Large intestine (tissue), 3 donors: ENCODE results near the gene ATP6V1G1. TPM values are rescaled to one million over a fixed set of nuclear protein-coding genes. Genes with fewer than 3 reads are reported as not detected.

Experiments used
- DNase-seq, 2 donors: peaks; one replicate each; pipeline versions ENCODE4 v3.0.0 to v3.0.0-alpha.2; 2013
- H3K27ac ChIP-seq: one replicate; pipeline ENCODE4 v1.5.1; 2013; ENCODE audit warnings: low read length
- H3K27me3 ChIP-seq: 2 replicates; pipeline ENCODE4 v1.6.1; 2013; ENCODE audit warnings: low read length; ENCODE audit not compliant: control insufficient read depth, insufficient read depth
- H3K36me3 ChIP-seq: 2 replicates; pipeline ENCODE4 v1.6.1; 2013; ENCODE audit warnings: low read length; ENCODE audit not compliant: control insufficient read depth, insufficient read depth
- H3K4me1 ChIP-seq: one replicate; pipeline ENCODE4 v1.6.1; 2013; ENCODE audit warnings: low read length; ENCODE audit not compliant: control insufficient read depth, insufficient read depth
- H3K4me3 ChIP-seq: one replicate; pipeline ENCODE4 v1.5.1; 2013; ENCODE audit warnings: low read length
- H3K9me3 ChIP-seq: one replicate; pipeline ENCODE4 v1.6.1; 2013; ENCODE audit warnings: mild to moderate bottlenecking, low read depth, low read length, moderate library complexity; ENCODE audit not compliant: control insufficient read depth
- WGBS: methylation state at CpG from one replicate; pipeline ENCODE4 v1.1.5; 2013; ENCODE audit warnings: low lambda C conversion rate; ENCODE audit not compliant: insufficient coverage; 5-methylcytosine and 5-hydroxymethylcytosine counted together
- polyA plus RNA-seq: library from polyadenylated mRNA; unstranded; fragments of 120-200 nt; gene quantifications from one replicate; pipeline ENCODE4 v1.2.1, GENCODE V29; 2013

ATP6V1G1 gene
- polyA plus RNA-seq, 1 donor: 148 TPM

DNA sequence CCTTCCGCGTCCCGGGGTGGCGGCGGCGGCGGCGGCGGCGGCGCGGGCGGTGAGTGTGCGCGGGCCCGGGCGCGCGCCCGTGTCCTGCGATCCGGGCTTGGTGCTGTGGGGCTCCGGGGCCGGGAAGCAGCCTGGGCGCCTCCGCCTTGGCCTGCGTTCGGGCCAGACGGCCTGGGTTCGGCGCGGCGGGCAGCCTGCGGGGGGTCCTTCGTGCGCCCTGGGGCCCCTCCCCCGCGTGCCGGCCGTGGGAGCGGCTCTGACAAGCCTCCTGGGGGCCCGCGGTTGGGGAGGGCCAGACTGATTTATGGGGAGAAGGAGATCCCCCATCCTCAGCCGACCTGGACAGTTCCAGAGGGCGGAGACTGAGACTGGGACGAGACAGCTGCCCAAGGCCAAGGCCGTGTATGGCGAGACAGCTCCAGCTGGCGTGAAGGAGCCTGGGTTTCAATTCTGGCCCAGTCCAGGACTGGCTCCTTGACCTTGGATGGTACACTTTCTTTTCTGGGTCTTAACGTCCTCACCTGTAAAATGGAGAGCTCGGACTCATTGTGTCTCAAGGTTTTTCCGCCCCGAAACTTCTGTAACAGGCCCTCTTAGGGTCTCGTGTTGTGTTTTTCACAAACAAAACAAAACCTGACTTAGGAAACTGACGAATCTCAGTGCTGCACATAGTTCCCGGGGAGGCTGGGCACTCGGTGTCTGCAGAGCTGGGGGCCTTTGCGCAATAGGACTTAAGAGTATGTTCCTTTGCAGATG is 24.1 kb downstream of the ATP6V1G1 start:
- Histone ChIP-seq H3K4me3 (peak overlapping the region; percentile 64), H3K36me3 (no peaks in the 10 kb centered on the region), H3K9me3 (no peaks in the 10 kb centered on the region), H3K27me3 (no peaks in the 10 kb centered on the region), H3K27ac (peak overlapping the region; percentile 75), H3K4me1 (peaks cover 9% of the 10 kb centered on the region)
- 6% methylated on average over 2 of the region's 58 CpGs for WGBS
- DNase-seq: peak; percentile 30 to 80

DNA sequence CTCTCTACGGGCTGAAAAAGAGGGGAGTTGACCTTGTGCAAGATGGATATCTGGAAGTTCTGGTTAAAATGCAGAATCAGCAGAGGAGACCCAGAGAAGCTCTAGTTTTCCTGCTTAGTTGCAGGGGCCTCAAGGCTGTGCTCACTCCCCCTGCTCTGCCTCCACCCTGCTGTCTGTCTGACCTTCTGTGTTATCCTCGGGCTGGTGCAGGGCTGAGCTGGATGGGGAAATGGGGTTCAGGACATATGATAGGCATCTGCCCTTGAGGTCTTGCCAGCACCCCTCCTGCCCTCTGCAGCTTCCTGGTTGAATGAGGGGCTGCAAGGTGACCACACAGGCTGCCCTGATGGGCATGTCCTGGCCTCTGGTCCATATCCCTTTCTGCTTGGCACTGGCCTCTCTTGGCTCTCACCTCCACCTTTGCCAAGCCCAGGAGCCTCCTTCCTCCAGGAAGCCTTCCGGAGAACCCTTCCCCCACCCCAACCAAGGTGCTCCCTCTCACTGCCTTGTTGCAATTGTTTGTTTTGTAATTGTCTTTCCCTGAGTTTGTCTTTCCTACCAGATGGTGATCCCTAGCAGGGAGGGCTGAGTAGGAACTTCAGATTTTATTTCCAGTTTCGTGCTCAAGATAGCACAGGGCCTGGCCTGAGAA is 24.8 kb downstream of the ATP6V1G1 start:
- DNase-seq: no peak
- H3K27ac ChIP-seq: peak overlapping the region; percentile 75
- no peaks in the 10 kb centered on the region for H3K9me3 ChIP-seq
- no CpG with 5 or more reads among the region's 4 CpGs for WGBS
- peak overlapping the region; percentile 64 for H3K4me3 ChIP-seq
- H3K27me3 ChIP-seq: no peaks in the 10 kb centered on the region
- H3K4me1 ChIP-seq: peaks cover 9% of the 10 kb centered on the region
- H3K36me3 ChIP-seq: no peaks in the 10 kb centered on the region

GRCh38 chr9:114613087-114613486 is 25.5 kb downstream of the ATP6V1G1 start:
- H3K4me3 ChIP-seq: no peak overlapping the region
- WGBS: no CpG with 5 or more reads among the region's 7 CpGs
- peaks cover 9% of the 10 kb centered on the region for H3K4me1 ChIP-seq
- no peak overlapping the region for H3K27ac ChIP-seq
- no peaks in the 10 kb centered on the region for H3K9me3 ChIP-seq
- H3K36me3 ChIP-seq: peaks cover under 1% of the 10 kb centered on the region
- no peaks in the 10 kb centered on the region for H3K27me3 ChIP-seq
- no peak for DNase-seq

DNA sequence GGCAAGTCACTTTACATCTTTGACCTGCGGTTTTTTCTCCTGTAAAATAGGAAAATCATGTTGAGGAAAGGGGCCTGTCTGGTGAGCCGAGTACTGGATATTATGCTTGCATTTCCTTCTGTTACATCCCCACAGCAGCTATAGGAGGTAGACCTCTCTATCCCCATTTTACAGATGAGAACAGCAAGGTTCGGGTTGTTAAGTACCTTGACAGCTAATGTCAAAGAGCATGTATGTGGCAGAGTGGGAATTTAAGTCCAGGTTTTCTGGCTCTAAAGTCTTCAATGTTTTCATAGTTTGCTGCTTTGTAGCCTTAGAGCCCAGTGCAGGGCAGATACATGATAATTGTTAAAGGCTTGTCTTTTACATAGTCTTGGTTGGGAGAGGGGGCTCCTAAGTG is 26.4 kb downstream of the ATP6V1G1 start:
- Histone ChIP-seq H3K27ac (no peak overlapping the region), H3K4me1 (peaks cover 9% of the 10 kb centered on the region), H3K9me3 (no peaks in the 10 kb centered on the region), H3K36me3 (peaks cover 3% of the 10 kb centered on the region), H3K27me3 (no peaks in the 10 kb centered on the region), H3K4me3 (no peak overlapping the region)
- no CpG with 5 or more reads among the region's 3 CpGs for WGBS
- no peak for DNase-seq

DNA sequence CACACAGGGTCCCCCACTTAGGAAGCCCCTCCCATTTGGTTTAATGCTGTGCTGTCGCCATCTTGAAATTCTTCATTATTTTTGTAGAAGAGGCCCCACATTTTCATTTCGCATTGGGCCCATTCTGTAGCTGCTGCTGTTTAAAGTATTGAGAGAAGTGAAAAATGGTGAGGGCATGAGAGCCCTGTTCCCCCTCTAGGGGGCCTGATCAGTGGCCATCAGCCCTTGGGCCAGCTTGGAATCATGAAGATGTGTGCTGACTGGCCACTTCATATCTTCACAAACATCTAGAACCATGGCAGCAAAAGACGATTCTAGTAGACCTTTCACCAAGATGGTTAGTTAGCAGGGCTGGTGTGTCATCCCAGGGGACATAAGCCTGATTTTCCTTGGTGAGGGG is 26.8 kb downstream of the ATP6V1G1 start:
- Histone ChIP-seq H3K4me3 (no peak overlapping the region), H3K36me3 (peaks cover 4% of the 10 kb centered on the region), H3K9me3 (no peaks in the 10 kb centered on the region), H3K27me3 (no peaks in the 10 kb centered on the region), H3K27ac (no peak overlapping the region), H3K4me1 (peaks cover 9% of the 10 kb centered on the region)
- DNase-seq: no peak
- no CpG with 5 or more reads among the region's 3 CpGs for WGBS

GRCh38 chr9:114616684-114617520 is 29.3 kb downstream of the ATP6V1G1 start:
- peaks cover 6% of the 10 kb centered on the region for H3K36me3 ChIP-seq
- DNase-seq: no peak
- no peak overlapping the region for H3K4me3 ChIP-seq
- WGBS: no CpG with 5 or more reads among the region's 4 CpGs
- no peaks in the 10 kb centered on the region for H3K9me3 ChIP-seq
- peaks cover 8% of the 10 kb centered on the region for H3K4me1 ChIP-seq
- no peaks in the 10 kb centered on the region for H3K27me3 ChIP-seq
- H3K27ac ChIP-seq: no peak overlapping the region

- H3K4me3 ChIP-seq: no peak overlapping the region
- no peak for DNase-seq
- no peak overlapping the region for H3K27ac ChIP-seq
- peaks cover 6% of the 10 kb centered on the region for H3K36me3 ChIP-seq
- no peaks in the 10 kb centered on the region for H3K27me3 ChIP-seq
- no peaks in the 10 kb centered on the region for H3K4me1 ChIP-seq
- no peaks in the 10 kb centered on the region for H3K9me3 ChIP-seq
- WGBS: no CpG with 5 or more reads among the region's 13 CpGs
Observed at GRCh38 chr9:114619191-114619761, 31.7 kb downstream of the ATP6V1G1 start.

GRCh38 chr9:114621561-114621960 is 34.0 kb downstream of the ATP6V1G1 start:
- no peaks in the 10 kb centered on the region for H3K27me3 ChIP-seq
- H3K9me3 ChIP-seq: no peaks in the 10 kb centered on the region
- H3K4me3 ChIP-seq: no peak overlapping the region
- H3K4me1 ChIP-seq: no peaks in the 10 kb centered on the region
- DNase-seq: no peak
- peaks cover 8% of the 10 kb centered on the region for H3K36me3 ChIP-seq
- H3K27ac ChIP-seq: no peak overlapping the region
- WGBS: no CpG with 5 or more reads among the region's 7 CpGs

GRCh38 chr9:114621975-114622609 is 34.5 kb downstream of the ATP6V1G1 start:
- H3K4me3 ChIP-seq: no peak overlapping the region
- no peaks in the 10 kb centered on the region for H3K9me3 ChIP-seq
- no peak for DNase-seq
- H3K27me3 ChIP-seq: no peaks in the 10 kb centered on the region
- no peaks in the 10 kb centered on the region for H3K4me1 ChIP-seq
- H3K36me3 ChIP-seq: peaks cover 8% of the 10 kb centered on the region
- H3K27ac ChIP-seq: no peak overlapping the region
- no CpG with 5 or more reads among the region's 2 CpGs for WGBS

DNA sequence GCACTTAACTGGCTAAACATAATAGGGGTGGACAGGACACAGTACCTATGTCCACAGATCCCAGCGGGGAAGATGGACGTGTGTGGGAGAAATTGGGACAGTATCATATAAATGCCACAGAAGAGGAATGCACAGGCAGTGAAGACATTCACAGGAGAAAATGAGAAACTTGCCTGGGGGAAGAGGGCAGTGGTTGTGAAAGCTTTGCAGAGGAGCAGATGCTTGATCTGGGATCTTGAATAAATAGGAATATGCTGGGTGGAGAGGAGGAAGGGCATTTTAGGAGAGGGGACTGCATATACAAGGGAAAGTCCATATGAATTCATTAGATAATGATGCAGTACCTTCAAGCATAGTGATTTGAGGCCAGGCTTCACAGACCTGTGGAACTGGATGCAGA is 37.1 kb downstream of the ATP6V1G1 start:
- peaks cover 21% of the 10 kb centered on the region for H3K36me3 ChIP-seq
- no peaks in the 10 kb centered on the region for H3K9me3 ChIP-seq
- no peak overlapping the region for H3K4me3 ChIP-seq
- DNase-seq: no peak
- no peaks in the 10 kb centered on the region for H3K4me1 ChIP-seq
- WGBS: no CpG with 5 or more reads among the region's 2 CpGs
- H3K27ac ChIP-seq: no peak overlapping the region
- H3K27me3 ChIP-seq: no peaks in the 10 kb centered on the region
